HEK293 (cell line): Measurements from ENCODE around the gene METTL1.

Experiments
- CTCF ChIA-PET: fragments of 350-600 bp; formaldehyde crosslinking; extraction: SDS; loops from one replicate; lab custom pipeline; 2021; ENCODE audit warnings: antibody characterized with exemption; lab: Yijun Ruan, JAX
- POLR2A ChIA-PET: fragments of 300-600 bp; formaldehyde crosslinking; extraction: SDS; loops from one replicate; lab custom pipeline; 2020; ENCODE audit warnings: antibody characterized with exemption, inconsistent platforms; lab: Yijun Ruan, JAX
- H3K27ac ChIP-seq: fragments of 200-500 bp; sonication (Bioruptor generic); 2 replicates; pipeline ENCODE4 v1.5.1; 2014; ENCODE audit warnings: low read depth, low read length, control low read depth, inconsistent platforms; ENCODE audit errors: extremely low read depth
- H3K36me3 ChIP-seq, 2 experiments: fragments of 200-500 bp in 1 of 2; sonication (Bioruptor generic) in 1 of 2; 1 replicate in 1 of 2; 2 replicates in 1 of 2; pipeline ENCODE4 v1.5.1; 2014 to 2017; ENCODE audit warnings: inconsistent platforms in 2 of 2, low read length in 2 of 2; ENCODE audit not compliant: control insufficient read depth in 2 of 2, insufficient read depth in 1 of 2
- H3K4me1 ChIP-seq: fragments of 200-500 bp; sonication (Bioruptor generic); 2 replicates; pipeline ENCODE4 v1.5.1; 2014; ENCODE audit warnings: mild to moderate bottlenecking, low read length, inconsistent platforms; ENCODE audit not compliant: control insufficient read depth, insufficient read depth
- H3K4me3 ChIP-seq: 2 replicates; pipeline ENCODE4 v1.5.1; 2011; ENCODE audit warnings: low read depth, mild to moderate bottlenecking, control low read depth, low read length, moderate library complexity
- H3K9me3 ChIP-seq: fragments of 200-500 bp; sonication (Bioruptor generic); 2 replicates; pipeline ENCODE4 v1.5.1; 2014; ENCODE audit warnings: low read depth, low read length, inconsistent platforms; ENCODE audit not compliant: control insufficient read depth, insufficient read depth
- AEBP2 ChIP-seq: fragments of 450-650 bp; formaldehyde crosslinking; IDR thresholded peaks from 2 replicates; pipeline ENCODE4 v1.5.1; 2016; ENCODE audit warnings: missing biosample characterization, missing genetic modification characterization, borderline replicate concordance
- BCL6B ChIP-seq: fragments of 450-650 bp; formaldehyde crosslinking; IDR thresholded peaks from 2 replicates; pipeline ENCODE4 v1.5.1; 2017; ENCODE audit warnings: missing biosample characterization, missing genetic modification characterization
- KLF16 ChIP-seq: fragments of 450-650 bp; formaldehyde crosslinking; IDR thresholded peaks from 2 replicates; pipeline ENCODE4 v1.5.1; 2017; ENCODE audit warnings: missing biosample characterization, missing genetic modification characterization
- KLF17 ChIP-seq: fragments of 450-650 bp; formaldehyde crosslinking; IDR thresholded peaks from 2 replicates; pipeline ENCODE4 v1.5.1; 2016; ENCODE audit warnings: missing biosample characterization, missing genetic modification characterization
- PRDM4 ChIP-seq: fragments of 450-650 bp; formaldehyde crosslinking; IDR thresholded peaks from 2 replicates; pipeline ENCODE4 v1.5.1; 2017; ENCODE audit warnings: missing biosample characterization, missing genetic modification characterization
- TRIM28 ChIP-seq: IDR thresholded peaks from 2 replicates; pipeline ENCODE4 v1.6.1; 2011; ENCODE audit warnings: low read length, control low read depth, borderline replicate concordance
- TSHZ1 ChIP-seq: fragments of 450-650 bp; formaldehyde crosslinking; IDR thresholded peaks from 2 replicates; pipeline ENCODE4 v1.5.1; 2016; ENCODE audit warnings: missing biosample characterization, missing genetic modification characterization, borderline replicate concordance
- ZBTB20 ChIP-seq: fragments of 450-650 bp; formaldehyde crosslinking; IDR thresholded peaks from 2 replicates; pipeline ENCODE4 v1.5.1; 2016; ENCODE audit warnings: missing biosample characterization, missing genetic modification characterization
- ZBTB8A ChIP-seq: fragments of 450-650 bp; formaldehyde crosslinking; IDR thresholded peaks from 2 replicates; pipeline ENCODE4 v1.5.1; 2016; ENCODE audit warnings: missing biosample characterization, missing genetic modification characterization
- ZNF112 ChIP-seq: fragments of 450-650 bp; formaldehyde crosslinking; IDR thresholded peaks from 2 replicates; pipeline ENCODE4 v1.5.0; 2017; ENCODE audit warnings: missing biosample characterization, missing genetic modification characterization
- ZNF274 ChIP-seq, 2 experiments: fragments of 200-500 bp in 1 of 2; fragments of 450-650 bp in 1 of 2; sonication (Bioruptor generic) in 1 of 2; formaldehyde crosslinking in 1 of 2; IDR thresholded peaks; 2 replicates each; pipeline versions ENCODE4 v1.5.1 to v1.6.1; 2014 to 2016; ENCODE audit warnings: borderline replicate concordance in 1 of 2, inconsistent platforms in 1 of 2, low read length in 1 of 2, missing biosample characterization in 1 of 2, missing genetic modification characterization in 1 of 2
- ZNF394 ChIP-seq: fragments of 450-650 bp; formaldehyde crosslinking; IDR thresholded peaks from 2 replicates; pipeline ENCODE4 v1.5.1; 2016; ENCODE audit warnings: missing biosample characterization, missing genetic modification characterization, mild to moderate bottlenecking, moderate library complexity, borderline replicate concordance
- ZNF398 ChIP-seq: fragments of 450-650 bp; formaldehyde crosslinking; IDR thresholded peaks from 2 replicates; pipeline ENCODE4 v1.5.1; 2017; ENCODE audit warnings: missing biosample characterization, missing genetic modification characterization
- ZNF404 ChIP-seq: fragments of 450-650 bp; formaldehyde crosslinking; IDR thresholded peaks from 2 replicates; pipeline ENCODE4 v1.5.1; 2017; ENCODE audit warnings: missing biosample characterization, missing genetic modification characterization
- ZNF423 ChIP-seq: fragments of 450-650 bp; formaldehyde crosslinking; IDR thresholded peaks from 2 replicates; pipeline ENCODE4 v1.5.1; 2016; ENCODE audit warnings: missing biosample characterization, missing genetic modification characterization
- ZNF548 ChIP-seq: fragments of 450-650 bp; formaldehyde crosslinking; IDR thresholded peaks from 2 replicates; pipeline ENCODE4 v1.5.1; 2016; ENCODE audit warnings: missing biosample characterization, missing genetic modification characterization
- ZNF585B ChIP-seq: fragments of 450-650 bp; formaldehyde crosslinking; IDR thresholded peaks from 2 replicates; pipeline ENCODE4 v1.5.1; 2016; ENCODE audit warnings: missing biosample characterization, missing genetic modification characterization
- ZNF670 ChIP-seq: fragments of 450-650 bp; formaldehyde crosslinking; IDR thresholded peaks from 2 replicates; pipeline ENCODE4 v1.5.1; 2016; ENCODE audit warnings: missing biosample characterization, missing genetic modification characterization, low read depth

The METTL1 gene

GRCh38 chr12:57753756-57754337 is 18.1 kb downstream of the METTL1 start:
- ChIA-PET POLR2A (interaction anchor here (0.5 to 1.4 kb wide), 2 partner anchors 18 to 1831 kb away, joined by 4 read pairs; partner anchors contain the start of genes EEF1AKMT3 and METTL1), CTCF (no interaction called here)
- TF ChIP-seq ZBTB20 (peak; percentile 48), PRDM4 (tag by site-specific recombination) (no peak)
- peaks cover 19 to 47% of the 10 kb centered on the region in 2 experiments for H3K36me3 ChIP-seq
- H3K9me3 ChIP-seq, result no peaks in the 10 kb centered on the region
- no peak overlapping the region for H3K4me3 ChIP-seq
- H3K4me1 ChIP-seq, result peaks cover 16% of the 10 kb centered on the region
- H3K27ac ChIP-seq, result no peak overlapping the region

GRCh38 chr12:57752668-57753000 is 19.3 kb downstream of the METTL1 start:
- Histone ChIP-seq H3K4me3 (peak overlapping the region; percentile 15; the same call in 1 of the 2 replicates), H3K36me3 (peaks cover 22 to 47% of the 10 kb centered on the region in 2 experiments), H3K27ac (no peak overlapping the region), H3K9me3 (no peaks in the 10 kb centered on the region), H3K4me1 (peaks cover 16% of the 10 kb centered on the region)
- POLR2A ChIA-PET, result interaction anchor here (0.9 to 1.2 kb wide), 6 partner anchors 14 to 294 kb away, joined by 3 to 6 read pairs (median 4); partner anchors contain the start of genes DDIT3, EEF1AKMT3 and METTL1
- CTCF ChIA-PET, result no interaction called here
- no peak for TF ChIP-seq BCL6B (tag by site-specific recombination)
- no peak for TF ChIP-seq TRIM28
- no peak for TF ChIP-seq ZNF398 (tag by site-specific recombination)
- no peak for TF ChIP-seq ZNF404 (tag by site-specific recombination)
- TF ChIP-seq AEBP2, result no peak
- no peak for TF ChIP-seq ZNF274 (IDR thresholded peaks at IDR 0.05; ENCODE audit: low read length)
- no peak for TF ChIP-seq ZNF274 (tag by site-specific recombination; IDR thresholded peaks at IDR 0.05; ENCODE audit: borderline replicate concordance)
- TF ChIP-seq ZNF423 (tag by site-specific recombination), result no peak
- no peak for TF ChIP-seq TSHZ1 (tag by site-specific recombination)
- TF ChIP-seq ZNF670 (tag by site-specific recombination), result no peak
- TF ChIP-seq KLF17 (tag by site-specific recombination), result 0 out of 2 replicates have a peak, but pooled peaks have one; percentile 7
- TF ChIP-seq ZNF548 (tag by site-specific recombination), result no peak
- peak; percentile 11; the same call in 1 of the 2 replicates for TF ChIP-seq ZBTB8A (tag by site-specific recombination)
- TF ChIP-seq ZNF394 (tag by site-specific recombination), result no peak
- no peak for TF ChIP-seq KLF16 (tag by site-specific recombination)
- no peak for TF ChIP-seq ZNF112 (tag by site-specific recombination)
- TF ChIP-seq ZNF585B (tag by site-specific recombination), result no peak
